SU-DHL-6 (cell line): Measurements from ENCODE around the gene ITPKA.
A peak's percentile ranks its signal among the peaks of the same experiment; 100 is the strongest.

Source experiments
- H2AFZ ChIP-seq: fragments of 200-600 bp; sonication (generic); 2 replicates; pipeline ENCODE4 v1.6.1; 2014; ENCODE audit warnings: low read depth, mild to moderate bottlenecking, moderate library complexity, mixed read lengths, antibody characterized with exemption, low read length; ENCODE audit not compliant: severe bottlenecking
- H3F3A ChIP-seq: fragments of 200-600 bp; shearing (Covaris generic); 2 replicates; pipeline ENCODE4 v1.6.0; 2016; ENCODE audit warnings: antibody characterized with exemption, mild to moderate bottlenecking; ENCODE audit not compliant: insufficient read depth
- H3K27ac ChIP-seq: fragments of 200-600 bp; sonication (generic); 2 replicates; pipeline ENCODE4 v1.5.1; 2016; ENCODE audit warnings: low read depth, mild to moderate bottlenecking, low read length, moderate library complexity, mixed read lengths
- H3K27me3 ChIP-seq: fragments of 200-600 bp; sonication (generic), shearing (Covaris generic); 2 replicates; pipeline ENCODE4 v1.6.0; 2014; ENCODE audit warnings: mild to moderate bottlenecking, low read length
- H3K36me3 ChIP-seq: fragments of 200-600 bp; sonication (generic); 2 replicates; pipeline ENCODE4 v1.6.1; 2014; ENCODE audit warnings: mild to moderate bottlenecking, low read length, mixed read lengths
- H3K4me2 ChIP-seq: fragments of 300-600, 200-600 bp; shearing (Covaris generic), sonication (generic); 2 replicates; pipeline ENCODE4 v1.6.0; 2014; ENCODE audit warnings: low read length, low read depth, mild to moderate bottlenecking; ENCODE audit not compliant: poor library complexity, severe bottlenecking
- H3K4me3 ChIP-seq: fragments of 200-600 bp; sonication (generic); 2 replicates; pipeline ENCODE4 v1.5.1; 2014; ENCODE audit warnings: antibody characterized with exemption, low read length, mild to moderate bottlenecking, mixed read lengths; ENCODE audit not compliant: insufficient read depth, poor library complexity, severe bottlenecking
- H3K79me2 ChIP-seq: fragments of 200-600 bp; sonication (generic); 2 replicates; pipeline ENCODE4 v1.6.1; 2014; ENCODE audit warnings: mild to moderate bottlenecking, low read length, moderate library complexity; ENCODE audit not compliant: insufficient read depth
- H3K9ac ChIP-seq: fragments of 200-600 bp; sonication (generic); 2 replicates; pipeline ENCODE4 v1.7.0; 2014; ENCODE audit warnings: mild to moderate bottlenecking, low read length
- H3K9me2 ChIP-seq: fragments of 200-600 bp; sonication (generic); replicated peaks from 2 replicates; pipeline ENCODE4 v1.6.1; 2014; ENCODE audit warnings: low read length; ENCODE audit not compliant: insufficient read depth
- H3K9me3 ChIP-seq: fragments of 200-600 bp; sonication (generic); 2 replicates; pipeline ENCODE4 v1.6.1; 2014; ENCODE audit warnings: low read length, mixed read lengths; ENCODE audit not compliant: insufficient read depth
- H4K20me1 ChIP-seq: fragments of 200-600 bp; sonication (generic); 2 replicates; pipeline ENCODE4 v1.6.1; 2014; ENCODE audit warnings: low read depth, mild to moderate bottlenecking, antibody characterized with exemption, low read length, moderate library complexity, mixed read lengths
- EZH2phosphoT487 ChIP-seq: fragments of 200-600 bp; sonication (generic), shearing (Covaris generic); conservative IDR thresholded peaks from 2 replicates; pipeline ENCODE4 v1.6.1; 2018; ENCODE audit warnings: mild to moderate bottlenecking, antibody characterized with exemption, low read length, moderate library complexity, mixed read lengths
- TF ChIP-seq, protein P1 (sequence below): fragments of 200-600 bp; sonication (generic); IDR thresholded peaks from one replicate; pipeline ENCODE4 v1.5.1; 2017; ENCODE audit warnings: antibody characterized with exemption, mild to moderate bottlenecking, low read length, moderate library complexity; ENCODE audit not compliant: insufficient read depth, poor library complexity, severe bottlenecking

ITPKA gene

DNA sequence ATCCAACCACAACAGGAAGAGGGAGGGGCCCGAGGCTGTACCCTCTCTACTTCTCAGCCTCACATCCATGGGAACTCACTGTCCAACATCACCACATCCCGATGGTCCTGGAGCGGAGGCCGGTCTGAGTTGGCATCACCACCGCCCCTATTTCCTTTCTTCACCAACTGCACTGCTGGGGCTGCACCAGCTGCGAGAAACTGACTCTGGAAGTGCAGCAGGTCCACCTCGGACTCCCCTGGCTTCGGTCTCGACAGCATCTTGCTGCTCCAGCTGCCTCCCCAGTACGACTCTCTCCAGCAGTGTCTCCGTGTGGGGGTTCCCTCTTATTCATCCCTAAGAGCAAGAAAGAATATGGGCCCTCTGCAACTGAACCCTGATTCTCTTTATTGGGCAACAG lies 43.2 kb downstream of the ITPKA start:
- H3K9me2 ChIP-seq: no peaks in the 10 kb centered on the region

DNA sequence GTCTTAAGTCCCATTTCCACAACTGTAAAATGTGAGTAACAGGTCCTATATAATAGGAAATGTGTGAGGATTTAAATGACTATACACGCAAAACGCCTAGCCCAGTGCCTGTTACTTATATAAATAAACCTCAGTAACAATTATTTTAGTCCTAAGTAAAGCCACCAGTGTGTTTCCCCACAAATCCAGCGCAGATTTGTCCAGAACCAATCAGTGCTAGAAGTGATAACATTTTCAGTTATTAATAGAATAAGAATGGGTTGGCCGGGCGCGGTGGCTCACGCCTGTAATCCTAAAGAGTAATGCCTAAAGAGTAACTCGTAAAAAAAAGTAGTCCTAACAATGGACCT lies 49.8 kb downstream of the ITPKA start:
- Histone ChIP-seq H3K79me2 (peaks cover 11% of the 10 kb centered on the region; the same call in 1 of the 2 replicates), H3K27me3 (no peaks in the 10 kb centered on the region), H3K36me3 (no peaks in the 10 kb centered on the region), H3K4me2 (peak overlapping the region; percentile 90), H4K20me1 (no peaks in the 10 kb centered on the region), H3K27ac (no peak overlapping the region), H3K9me2 (no peaks in the 10 kb centered on the region), H2AFZ (peak overlapping the region; percentile 88), H3K9ac (peak overlapping the region; percentile 76), H3K4me3 (peak overlapping the region; percentile 81), H3F3A (no peaks in the 10 kb centered on the region), H3K9me3 (no peaks in the 10 kb centered on the region)
- TF ChIP-seq, protein P1, sequence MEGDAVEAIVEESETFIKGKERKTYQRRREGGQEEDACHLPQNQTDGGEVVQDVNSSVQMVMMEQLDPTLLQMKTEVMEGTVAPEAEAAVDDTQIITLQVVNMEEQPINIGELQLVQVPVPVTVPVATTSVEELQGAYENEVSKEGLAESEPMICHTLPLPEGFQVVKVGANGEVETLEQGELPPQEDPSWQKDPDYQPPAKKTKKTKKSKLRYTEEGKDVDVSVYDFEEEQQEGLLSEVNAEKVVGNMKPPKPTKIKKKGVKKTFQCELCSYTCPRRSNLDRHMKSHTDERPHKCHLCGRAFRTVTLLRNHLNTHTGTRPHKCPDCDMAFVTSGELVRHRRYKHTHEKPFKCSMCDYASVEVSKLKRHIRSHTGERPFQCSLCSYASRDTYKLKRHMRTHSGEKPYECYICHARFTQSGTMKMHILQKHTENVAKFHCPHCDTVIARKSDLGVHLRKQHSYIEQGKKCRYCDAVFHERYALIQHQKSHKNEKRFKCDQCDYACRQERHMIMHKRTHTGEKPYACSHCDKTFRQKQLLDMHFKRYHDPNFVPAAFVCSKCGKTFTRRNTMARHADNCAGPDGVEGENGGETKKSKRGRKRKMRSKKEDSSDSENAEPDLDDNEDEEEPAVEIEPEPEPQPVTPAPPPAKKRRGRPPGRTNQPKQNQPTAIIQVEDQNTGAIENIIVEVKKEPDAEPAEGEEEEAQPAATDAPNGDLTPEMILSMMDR: no peak
- TF ChIP-seq EZH2phosphoT487: no peak

More for the DNA sequence above, 43.2 kb downstream of the ITPKA start:
- H3K27me3 ChIP-seq: no peaks in the 10 kb centered on the region
- H4K20me1 ChIP-seq: no peaks in the 10 kb centered on the region
- H3K4me3 ChIP-seq: no peak overlapping the region
- TF ChIP-seq, protein P1: no peak
- TF ChIP-seq EZH2phosphoT487: no peak
- no peak overlapping the region for H3K4me2 ChIP-seq
- no peaks in the 10 kb centered on the region for H3K9me3 ChIP-seq
- no peak overlapping the region for H3K9ac ChIP-seq
- H3K27ac ChIP-seq: no peak overlapping the region
- H3K79me2 ChIP-seq: no peaks in the 10 kb centered on the region
- 0 out of 2 replicates have a peak, but pooled peaks cover 4% of the 10 kb centered on the region for H3K36me3 ChIP-seq
- no peak overlapping the region for H2AFZ ChIP-seq
- no peaks in the 10 kb centered on the region for H3F3A ChIP-seq

DNA sequence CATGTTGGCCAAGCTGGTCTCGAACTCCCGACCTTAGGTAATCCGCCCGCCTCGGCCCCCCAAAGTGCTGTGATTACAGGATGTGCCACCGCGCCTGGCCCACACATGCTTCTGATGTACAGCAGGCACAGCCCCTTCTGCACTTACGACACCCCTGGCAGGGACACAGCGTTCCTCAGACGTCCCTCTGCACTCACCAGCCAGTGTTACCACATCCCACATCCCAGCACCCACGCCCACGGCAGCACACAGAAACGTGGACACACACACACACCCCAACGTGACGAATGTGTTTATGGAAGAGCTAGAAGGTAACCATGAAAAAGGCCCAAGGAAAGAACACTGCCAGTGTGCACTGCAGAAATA lies 51.0 kb downstream of the ITPKA start:
- Histone ChIP-seq H3K9me3 (no peaks in the 10 kb centered on the region), H3K9me2 (no peaks in the 10 kb centered on the region), H3F3A (no peaks in the 10 kb centered on the region), H4K20me1 (no peaks in the 10 kb centered on the region), H3K4me3 (peak overlapping the region; percentile 81), H3K4me2 (peak overlapping the region; percentile 90), H3K36me3 (no peaks in the 10 kb centered on the region), H3K27ac (no peak overlapping the region), H2AFZ (peak overlapping the region; percentile 88), H3K9ac (peak overlapping the region; percentile 76), H3K27me3 (no peaks in the 10 kb centered on the region), H3K79me2 (peaks cover 11% of the 10 kb centered on the region; the same call in 1 of the 2 replicates)
- no peak for TF ChIP-seq EZH2phosphoT487
- TF ChIP-seq, protein P1: no peak

- TF ChIP-seq EZH2phosphoT487: no peak
- TF ChIP-seq, protein P1: no peak
- Histone ChIP-seq H3K4me3 (no peak overlapping the region), H3K27me3 (no peaks in the 10 kb centered on the region), H3F3A (no peaks in the 10 kb centered on the region), H3K9ac (no peak overlapping the region), H3K27ac (no peak overlapping the region), H2AFZ (no peak overlapping the region), H3K9me2 (no peaks in the 10 kb centered on the region), H3K4me2 (no peak overlapping the region), H3K9me3 (no peaks in the 10 kb centered on the region), H3K79me2 (peaks cover 11% of the 10 kb centered on the region; the same call in 1 of the 2 replicates), H3K36me3 (no peaks in the 10 kb centered on the region), H4K20me1 (no peaks in the 10 kb centered on the region)
Measured at GRCh38 chr15:41545218-41545617, 51.5 kb downstream of the ITPKA start.
